ENCODE data around the gene CACNA2D1.

CACNA2D1 gene

DNA sequence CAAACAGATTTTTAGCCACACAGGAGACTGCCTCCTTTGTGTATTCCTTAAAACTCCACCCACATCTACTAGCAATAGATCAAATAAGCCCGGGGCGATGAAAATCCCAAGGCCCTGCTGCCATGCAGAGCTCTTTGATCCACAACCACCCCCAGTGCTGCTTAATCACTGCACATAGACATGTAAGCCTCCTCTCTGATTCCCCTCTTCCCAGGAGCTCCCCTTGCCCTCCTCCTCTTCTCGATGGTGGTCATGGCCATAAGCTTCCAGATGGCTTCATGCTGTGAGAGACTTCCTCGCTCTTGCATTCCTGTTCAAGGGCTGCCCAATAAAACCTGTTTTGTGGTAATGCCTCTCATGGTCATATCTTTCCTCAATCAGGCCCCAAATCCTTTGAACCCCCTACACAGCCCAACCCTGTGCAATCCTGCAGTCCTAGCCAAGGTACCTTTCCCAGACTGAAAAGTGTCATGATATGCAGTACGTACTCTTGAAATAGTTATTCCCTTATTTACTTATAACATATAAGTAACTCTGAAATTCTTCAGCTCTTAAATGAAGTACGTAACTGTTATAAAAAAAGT, 158.5 kb downstream of the CACNA2D1 start:
- DNase-seq (ENCODE audit: low spot score) = no peak

DNA sequence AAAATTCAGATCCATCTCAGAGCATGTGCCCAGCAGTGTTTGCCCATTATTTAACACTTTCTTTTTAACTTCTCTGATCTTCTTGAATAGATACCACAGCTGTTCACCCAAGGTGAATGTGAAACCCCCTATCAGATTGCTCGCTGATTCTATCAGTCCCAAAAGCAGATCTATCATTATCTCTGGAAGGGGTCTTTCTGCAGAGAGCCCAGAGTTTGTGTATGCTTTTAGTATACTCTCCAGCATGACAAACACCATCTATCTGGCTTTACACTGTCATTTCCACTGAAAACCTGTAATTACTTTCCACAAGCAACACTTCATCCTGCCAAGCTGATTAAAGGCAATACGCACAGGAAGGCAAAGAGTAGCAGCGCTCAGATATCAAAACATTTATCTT, 168.2 kb downstream of the CACNA2D1 start:
- DNase-seq (ENCODE audit: low spot score) = no peak

DNA sequence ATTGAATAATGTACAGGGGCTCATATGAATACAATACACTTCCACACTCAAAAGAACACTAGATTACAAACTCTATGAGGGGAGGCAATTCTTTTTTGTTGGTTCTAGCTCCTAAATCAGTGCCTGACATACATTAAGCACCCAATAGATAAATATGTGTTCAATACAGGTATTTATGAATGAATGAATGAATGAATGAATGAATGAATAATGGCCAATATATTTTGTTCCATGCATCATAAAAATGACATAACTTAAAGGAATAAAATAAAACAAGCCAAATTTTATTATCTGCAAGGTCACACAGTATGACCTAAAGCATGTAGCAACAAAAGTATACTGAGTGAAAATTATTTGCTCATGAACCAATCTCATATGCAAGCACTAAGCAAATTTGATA, 168.9 kb downstream of the CACNA2D1 start:
- no peak for DNase-seq (ENCODE audit: low spot score)

DNA sequence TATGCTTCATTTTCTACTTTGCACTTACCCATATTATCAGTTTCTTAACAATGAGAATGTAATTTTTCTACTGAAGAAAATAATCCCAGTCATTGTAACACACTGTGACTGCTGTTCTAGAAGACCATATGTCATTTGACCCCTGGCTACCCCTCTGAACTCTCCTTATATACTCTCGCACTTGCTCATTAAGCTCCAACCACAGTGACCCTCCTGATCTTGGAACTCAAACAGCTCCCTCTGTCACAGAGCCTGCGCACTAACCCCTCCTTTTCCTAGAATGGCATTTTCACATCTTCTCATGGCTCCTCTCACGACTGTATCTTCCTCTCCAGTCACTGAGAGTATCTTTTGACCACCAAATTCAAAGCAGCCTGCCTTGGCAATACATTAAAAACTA, 169.7 kb downstream of the CACNA2D1 start:
- no peak for DNase-seq (ENCODE audit: low spot score)

DNA sequence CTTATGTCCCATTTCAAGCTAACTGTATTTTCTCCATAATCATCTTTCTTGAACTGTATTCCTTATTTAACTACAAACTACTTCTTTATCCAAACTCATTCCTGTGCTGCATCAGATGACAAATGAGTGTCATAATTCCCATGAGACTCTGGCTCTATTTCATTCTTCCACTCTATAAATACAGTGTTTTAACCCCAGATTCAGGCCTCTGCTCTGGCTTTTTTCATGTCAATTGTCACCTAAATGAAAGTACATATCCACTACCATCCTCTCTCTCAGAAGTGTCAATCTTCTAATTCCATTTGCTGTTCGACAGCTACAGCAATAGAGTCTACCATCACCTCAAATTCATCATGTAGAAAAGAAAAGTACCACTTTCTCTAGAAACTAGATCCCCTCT, 172.7 kb downstream of the CACNA2D1 start:
- no peak for DNase-seq (ENCODE audit: low spot score)

DNA sequence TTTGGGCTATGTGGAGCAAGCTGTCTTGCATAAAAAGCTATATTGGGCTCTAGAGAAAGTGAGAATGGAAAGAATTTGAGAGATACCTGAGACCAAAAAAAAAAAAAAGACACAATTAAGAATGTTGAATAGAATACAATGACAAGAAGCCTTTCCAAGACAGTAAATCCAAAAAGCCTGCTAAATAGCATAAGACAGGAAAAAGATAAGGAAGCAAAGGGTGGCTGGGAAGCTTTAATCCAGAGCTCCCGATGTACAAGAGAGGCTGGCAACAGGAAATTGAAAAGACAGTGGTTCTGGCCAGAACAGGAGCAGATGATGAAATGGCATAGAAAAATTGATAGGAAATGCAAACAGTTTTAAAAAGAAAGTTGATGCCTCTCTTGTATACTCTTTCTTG, 174.9 kb downstream of the CACNA2D1 start:
- no peak for DNase-seq (ENCODE audit: low spot score)

DNA sequence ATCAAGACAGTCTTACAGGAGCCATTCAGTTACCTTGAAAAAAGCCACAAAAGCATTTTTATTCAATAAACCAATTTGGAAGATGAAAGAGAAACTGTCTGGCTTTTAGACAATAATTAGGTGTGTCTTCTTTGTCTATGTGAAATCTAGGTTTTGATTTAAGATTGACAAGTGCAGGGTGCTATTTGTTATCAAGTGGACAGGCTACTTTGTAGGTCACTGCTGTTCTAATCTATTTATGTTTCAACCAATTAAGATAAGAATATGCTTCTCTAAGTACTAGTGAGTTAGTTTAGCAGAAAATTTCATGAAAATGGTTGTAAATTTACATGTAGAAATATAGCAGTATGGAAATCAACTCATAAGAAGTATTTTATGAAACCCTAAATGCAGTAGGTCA, 177.5 kb downstream of the CACNA2D1 start:
- no peak for DNase-seq (ENCODE audit: low spot score)

DNA sequence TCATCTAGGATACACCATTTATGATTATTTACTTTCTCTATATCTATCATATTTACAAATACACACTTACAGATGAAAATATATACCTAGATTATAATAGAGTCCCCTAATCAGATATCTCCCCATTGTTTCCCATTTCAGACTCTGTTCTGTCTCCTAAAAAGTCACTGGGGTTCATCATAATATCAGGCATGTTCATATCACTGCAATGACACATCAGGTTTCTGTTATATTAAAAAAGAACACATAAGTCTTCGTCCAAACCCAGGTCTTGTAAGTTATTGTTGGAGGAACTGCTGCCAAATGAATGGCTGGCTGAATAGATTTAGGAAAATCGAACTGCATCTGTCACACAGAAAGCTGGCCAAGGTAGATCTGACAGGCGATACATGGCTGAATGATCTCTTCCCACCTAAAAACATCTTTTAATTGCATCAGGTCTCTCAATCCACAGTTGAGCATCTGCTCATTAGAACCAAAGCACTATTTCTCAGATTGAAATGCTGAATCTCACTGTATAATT, 178.7 kb downstream of the CACNA2D1 start:
- no peak for DNase-seq (ENCODE audit: low spot score)

DNA sequence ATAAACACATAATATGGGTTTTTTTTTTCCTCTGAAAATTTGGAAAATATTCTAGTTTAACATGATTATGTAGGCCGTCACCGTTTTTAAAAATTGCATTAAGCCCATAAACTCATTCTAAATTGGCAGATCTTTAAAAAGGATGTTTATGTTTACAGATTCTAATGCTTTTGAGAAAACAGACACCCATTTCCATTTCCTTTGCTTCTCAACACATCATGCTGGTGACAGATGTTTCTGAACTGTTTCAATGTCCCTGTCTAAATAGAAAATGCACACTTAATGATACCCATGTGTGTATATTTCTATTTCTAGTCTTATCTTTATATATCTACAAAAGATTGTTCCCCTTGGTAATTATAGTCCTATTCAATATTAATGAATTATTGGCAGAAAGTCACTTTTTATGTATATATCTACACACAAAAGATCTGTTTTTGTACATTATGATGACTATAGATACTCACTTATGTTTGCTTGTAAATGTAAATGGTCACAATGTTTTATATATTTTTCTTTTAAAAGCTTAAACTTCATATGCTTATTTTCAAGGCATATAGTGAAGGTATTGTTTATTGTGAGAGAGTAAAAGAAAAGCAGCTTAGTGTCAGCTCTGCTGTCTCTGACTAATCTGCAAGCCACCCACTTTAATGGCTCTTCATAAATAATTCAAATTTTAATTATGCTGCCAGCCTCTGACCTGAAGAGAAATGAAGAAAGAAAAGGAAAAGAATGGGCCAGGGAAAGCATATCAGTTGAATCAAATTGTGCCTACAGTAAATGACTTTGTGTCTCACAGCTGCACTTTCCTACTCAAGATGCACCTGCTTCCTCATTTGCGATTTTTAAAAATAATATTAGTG, 179.4 kb downstream of the CACNA2D1 start:
- no peak for DNase-seq (ENCODE audit: low spot score)

DNA sequence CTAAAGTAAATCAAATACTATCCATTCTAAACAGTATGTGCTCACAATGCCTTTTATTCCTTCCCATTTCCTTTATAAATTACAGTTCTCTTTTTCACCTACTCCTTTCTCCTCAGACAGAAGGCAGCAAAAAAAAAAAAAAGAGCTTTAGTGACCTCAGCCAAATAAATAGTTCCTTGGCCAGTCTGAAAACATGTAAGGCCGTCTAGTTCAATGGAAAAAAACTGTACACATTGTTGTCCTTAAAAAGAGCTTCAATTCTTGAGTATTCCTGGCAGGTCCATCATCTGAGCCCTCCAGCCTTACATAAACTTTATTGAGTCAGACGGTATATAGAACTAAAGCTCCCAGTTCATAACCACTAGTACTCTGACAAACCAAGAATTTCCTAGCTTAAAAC, 185.4 kb downstream of the CACNA2D1 start:
- no peak for DNase-seq (ENCODE audit: low spot score)

DNA sequence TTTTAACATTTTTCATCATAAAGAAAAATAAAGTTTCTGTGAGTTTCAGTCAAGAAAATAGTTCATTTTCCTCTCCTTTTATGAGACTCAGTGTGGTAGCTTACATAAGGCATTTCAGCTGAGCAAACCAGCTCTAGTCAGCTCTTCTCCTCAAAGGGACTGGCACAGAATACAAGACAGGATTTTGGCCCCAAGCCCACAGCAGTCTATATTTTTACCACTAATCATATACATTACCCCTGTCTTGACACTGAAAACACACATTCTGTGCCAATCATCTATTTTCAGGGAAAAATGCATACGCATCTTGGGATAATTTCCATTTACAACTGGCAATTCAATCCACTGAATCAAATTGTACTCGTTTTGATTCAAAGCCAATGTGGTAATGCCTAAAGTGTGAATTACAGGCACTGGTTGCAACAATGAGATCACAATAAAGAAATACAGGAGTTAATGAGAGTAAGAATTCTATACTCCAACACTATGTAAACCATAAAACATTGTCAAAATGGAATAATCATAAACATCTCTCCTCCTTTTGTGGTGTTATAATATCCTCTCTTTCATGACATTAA, 186.4 kb downstream of the CACNA2D1 start:
- DNase-seq (ENCODE audit: low spot score) = no peak

DNA sequence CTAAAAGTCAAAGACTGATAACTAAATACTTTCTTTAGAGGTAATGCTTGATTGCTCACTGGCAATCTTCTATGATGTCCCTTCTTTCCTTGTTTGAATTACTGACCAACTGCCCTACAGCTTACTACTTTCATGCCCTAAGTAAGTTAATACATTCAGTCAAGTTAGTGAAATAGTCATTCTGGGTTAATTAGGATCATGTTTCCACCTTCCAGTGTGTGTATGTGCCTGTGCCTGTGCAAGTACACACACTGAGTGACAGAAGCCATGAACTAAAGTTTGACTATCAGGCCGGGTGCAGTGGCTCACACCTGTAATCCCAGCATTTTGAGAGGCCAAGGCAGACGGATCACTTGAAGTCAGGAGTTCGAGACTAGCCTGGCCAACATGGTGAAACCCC, 187.9 kb downstream of the CACNA2D1 start:
- DNase-seq (ENCODE audit: low spot score) = no peak

DNA sequence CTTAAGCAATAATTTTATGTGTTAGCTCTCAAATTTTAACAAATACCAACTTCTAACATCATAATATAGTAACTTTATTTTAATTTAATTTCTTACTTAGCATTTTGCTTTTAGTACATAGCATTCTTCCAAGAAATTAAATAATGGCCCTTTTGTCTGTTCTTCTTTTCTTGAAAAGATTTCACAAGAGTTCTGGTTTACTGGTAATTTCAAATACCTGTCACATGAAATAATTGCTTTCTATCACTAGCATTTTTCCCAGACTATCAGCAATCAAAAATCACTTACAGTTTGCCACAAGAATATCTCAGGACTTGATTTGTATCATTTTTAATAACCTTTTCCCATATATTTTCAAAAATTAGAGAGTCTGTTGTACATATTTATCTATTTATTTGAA, 193.0 kb downstream of the CACNA2D1 start:
- DNase-seq (ENCODE audit: low spot score) = no peak

DNA sequence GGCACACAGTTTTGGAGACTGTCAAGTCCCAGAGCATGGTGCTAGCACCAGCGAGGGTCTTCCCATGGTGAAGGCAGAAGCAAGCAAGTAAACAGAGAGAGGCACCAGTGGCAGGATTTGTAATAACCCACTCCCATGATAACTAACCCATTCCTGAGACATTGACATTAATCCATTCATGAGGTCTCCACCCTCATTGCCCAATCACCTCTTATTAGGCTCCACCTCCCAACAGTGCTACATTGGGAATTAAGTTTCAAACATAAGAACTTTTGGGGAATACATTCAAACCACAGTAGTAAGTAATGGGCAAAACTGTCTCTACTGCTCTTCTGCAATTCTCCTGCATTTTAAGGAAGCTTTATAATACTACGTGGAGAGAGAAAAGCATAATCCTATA, 193.6 kb downstream of the CACNA2D1 start:
- no peak for DNase-seq (ENCODE audit: low spot score)

DNA sequence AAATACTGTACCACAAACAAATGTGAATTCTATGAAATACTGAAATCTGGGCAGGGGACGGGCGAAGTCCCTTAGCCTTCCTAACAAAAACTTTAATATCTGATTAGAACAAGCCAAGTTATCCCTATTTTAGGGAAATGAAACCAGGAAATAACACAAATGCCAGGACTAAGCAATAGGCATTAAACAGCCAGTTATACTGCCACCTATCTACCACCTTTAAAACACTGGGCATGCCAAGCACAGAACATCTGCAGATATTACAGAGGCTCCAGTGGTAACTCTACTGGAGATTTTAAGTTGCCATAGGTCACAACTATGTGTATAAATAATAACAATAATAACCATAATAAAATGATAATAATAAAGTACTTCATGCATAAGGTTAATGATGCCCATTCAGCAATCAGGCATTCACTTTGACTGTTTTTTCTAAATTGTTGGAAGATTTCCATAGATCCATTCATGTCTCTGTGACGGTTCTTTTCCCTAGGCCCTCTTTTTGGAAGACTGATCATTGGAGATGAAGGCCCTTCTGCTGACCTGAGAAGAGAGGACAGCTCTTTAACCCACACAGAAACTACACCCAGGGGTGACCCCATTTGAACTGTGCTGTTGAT, 195.7 kb downstream of the CACNA2D1 start:
- peak; percentile 27 for DNase-seq (ENCODE audit: low spot score)

DNA sequence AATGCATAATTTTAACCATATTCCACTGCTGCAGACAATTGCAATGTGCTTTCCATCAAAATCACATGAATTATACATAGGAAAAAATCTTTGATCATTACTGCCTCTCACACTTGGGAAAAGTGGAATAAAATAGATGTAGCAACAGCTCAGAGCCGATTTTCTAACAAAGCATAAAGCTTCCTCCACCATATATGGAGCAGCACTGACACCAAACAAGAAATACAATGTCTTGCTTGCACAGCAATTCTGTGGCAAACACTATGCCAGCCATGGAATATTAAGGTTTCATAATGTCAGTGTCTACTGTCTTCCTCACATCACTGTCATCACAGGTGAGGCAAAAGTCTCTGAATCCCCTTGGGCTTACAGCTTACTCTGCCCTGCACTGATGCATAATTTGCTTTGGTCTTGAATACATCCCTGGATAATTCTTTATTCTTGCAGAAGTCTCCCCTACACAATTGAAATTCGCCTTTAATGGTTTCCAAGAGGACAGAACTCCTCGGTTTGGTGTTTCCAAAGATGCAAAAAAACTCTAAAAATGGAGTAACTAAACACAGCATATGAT, 198.5 kb downstream of the CACNA2D1 start:
- no peak for DNase-seq (ENCODE audit: low spot score)

DNA sequence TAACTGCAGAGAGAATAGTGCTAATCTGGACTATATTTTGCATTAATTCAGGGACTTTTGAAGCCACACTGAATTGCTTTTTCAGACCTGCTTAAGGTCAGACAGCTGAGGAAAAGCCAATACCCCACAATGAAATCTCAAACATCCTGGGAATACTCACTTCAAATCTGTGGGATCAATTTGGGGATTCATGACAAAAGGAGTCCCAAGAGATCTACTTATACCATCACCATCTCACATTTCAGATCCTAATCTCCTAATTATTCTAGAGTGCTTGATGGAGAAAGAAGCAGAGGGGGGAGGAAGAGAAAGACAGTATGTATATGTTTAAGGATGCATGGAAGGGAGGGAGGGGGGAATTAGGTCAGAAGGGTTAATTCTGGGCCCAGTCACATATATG, 202.2 kb downstream of the CACNA2D1 start:
- no peak for DNase-seq (ENCODE audit: low spot score)

DNA sequence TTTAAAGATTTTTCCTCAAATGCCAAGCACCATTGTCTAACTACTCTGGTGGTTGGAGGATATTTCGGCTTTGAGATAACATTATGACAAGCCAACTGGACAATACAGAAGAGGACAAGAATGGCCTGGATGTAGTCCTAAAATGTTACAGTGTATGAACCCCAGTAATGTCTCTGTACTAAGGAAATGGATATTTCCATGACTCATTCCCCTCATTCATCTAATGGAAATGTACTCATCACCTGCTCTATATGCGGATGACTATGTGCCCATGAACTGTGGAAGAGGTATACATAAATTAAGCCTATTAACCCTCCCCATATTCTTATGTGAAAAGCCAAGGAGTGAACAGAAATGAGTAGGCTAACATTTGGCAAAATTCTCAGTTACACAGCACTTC, 207.9 kb downstream of the CACNA2D1 start:
- no peak for DNase-seq (ENCODE audit: low spot score)

DNA sequence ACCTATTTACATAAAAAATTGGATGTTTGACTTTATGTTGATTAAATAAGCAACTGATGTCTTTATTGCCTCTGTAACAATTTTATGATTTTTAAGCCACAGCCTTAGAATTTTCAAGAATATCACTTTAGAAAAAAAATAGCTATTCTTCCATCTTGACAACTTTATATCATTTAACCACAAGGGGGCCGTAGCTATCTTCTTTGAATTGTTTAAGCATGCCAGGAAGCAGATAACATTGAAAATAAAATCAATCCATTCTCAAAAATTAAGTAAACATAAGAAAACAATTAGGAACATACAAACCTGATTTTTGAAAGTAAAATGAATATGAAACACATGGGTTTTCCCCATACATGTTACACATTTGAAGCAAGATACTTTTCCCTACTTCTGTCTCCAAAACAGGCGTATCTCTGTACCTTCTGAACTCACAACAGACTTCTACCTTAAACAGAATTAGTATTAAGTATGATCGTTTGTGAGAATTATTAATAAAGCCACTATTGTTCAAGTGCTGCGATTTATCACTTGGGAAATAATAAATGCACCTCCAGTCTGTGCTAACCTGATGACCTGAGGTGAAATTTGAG, 209.0 kb downstream of the CACNA2D1 start:
- peak; percentile 27 for DNase-seq (ENCODE audit: low spot score)

DNA sequence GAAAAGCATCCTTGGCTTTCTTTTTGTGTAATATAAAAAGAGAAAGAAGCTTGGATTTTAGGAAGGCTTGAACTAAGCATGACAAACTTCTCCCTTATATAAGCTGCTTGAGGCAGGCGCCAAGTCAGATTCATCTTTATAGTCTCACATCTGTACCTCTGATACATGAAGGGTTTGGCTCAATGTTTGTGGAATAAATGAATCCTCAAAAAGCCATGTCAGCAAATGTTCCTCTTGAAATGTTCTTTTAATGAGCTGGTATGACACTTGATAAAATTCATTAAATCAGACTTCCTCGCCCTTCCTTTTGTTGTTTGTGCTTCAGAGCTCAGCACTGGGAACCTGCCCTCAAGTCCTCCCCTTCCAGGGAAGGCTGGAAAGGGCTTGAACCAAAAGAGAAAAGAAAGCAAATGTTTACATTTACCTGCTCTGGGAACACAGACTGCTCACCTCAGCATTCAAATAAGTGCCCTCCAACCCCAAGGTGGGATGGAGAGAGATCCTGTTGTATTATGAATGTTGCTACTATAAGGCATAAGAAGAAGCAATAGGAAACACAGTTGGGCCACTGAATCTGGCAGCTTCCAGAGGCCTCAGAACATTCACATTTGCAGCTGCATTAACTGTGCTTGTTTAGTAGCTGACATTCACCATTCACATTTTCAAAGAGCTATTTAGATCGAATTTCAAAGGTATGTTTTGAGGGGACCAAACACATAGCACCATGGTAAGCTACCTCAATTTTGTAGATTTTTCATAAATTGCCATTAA, 212.6 kb downstream of the CACNA2D1 start:
- no peak for DNase-seq (ENCODE audit: low spot score)

DNA sequence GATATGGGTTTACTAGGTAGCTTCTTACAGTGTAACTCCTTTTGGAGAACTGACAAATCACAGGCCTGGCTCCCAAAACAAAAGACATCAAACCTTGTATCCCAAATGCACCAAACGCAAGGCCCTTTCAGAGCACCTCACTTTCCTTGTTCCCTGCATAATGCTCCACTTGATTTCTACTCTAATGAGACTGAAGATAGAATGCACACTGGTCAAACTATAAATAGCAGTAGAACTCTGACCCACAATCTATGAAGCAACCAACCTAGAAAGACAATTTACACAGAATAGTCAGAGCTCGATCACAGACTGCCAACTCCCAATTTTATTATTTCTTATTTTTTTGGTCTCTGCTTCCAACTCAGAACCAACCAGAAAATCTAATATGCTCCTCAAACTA, 214.4 kb downstream of the CACNA2D1 start:
- no peak for DNase-seq (ENCODE audit: low spot score)
